DND-41 (cell line): ENCODE measurements around the gene C1QC.

Source experiments
- EZH2 ChIP-seq: IDR thresholded peaks from 3 replicates; pipeline ENCODE4 v1.6.1; 2012; ENCODE audit warnings: borderline replicate concordance, low read depth, mild to moderate bottlenecking, moderate library complexity, low read length, inconsistent platforms; ENCODE audit not compliant: severe bottlenecking
- TF ChIP-seq, protein P1 (sequence below): IDR thresholded peaks from 2 replicates; pipeline ENCODE4 v1.5.1; 2012; ENCODE audit warnings: borderline replicate concordance, low read length, moderate library complexity, mild to moderate bottlenecking; ENCODE audit not compliant: poor library complexity, severe bottlenecking; ENCODE audit errors: extremely low read depth

DNA sequence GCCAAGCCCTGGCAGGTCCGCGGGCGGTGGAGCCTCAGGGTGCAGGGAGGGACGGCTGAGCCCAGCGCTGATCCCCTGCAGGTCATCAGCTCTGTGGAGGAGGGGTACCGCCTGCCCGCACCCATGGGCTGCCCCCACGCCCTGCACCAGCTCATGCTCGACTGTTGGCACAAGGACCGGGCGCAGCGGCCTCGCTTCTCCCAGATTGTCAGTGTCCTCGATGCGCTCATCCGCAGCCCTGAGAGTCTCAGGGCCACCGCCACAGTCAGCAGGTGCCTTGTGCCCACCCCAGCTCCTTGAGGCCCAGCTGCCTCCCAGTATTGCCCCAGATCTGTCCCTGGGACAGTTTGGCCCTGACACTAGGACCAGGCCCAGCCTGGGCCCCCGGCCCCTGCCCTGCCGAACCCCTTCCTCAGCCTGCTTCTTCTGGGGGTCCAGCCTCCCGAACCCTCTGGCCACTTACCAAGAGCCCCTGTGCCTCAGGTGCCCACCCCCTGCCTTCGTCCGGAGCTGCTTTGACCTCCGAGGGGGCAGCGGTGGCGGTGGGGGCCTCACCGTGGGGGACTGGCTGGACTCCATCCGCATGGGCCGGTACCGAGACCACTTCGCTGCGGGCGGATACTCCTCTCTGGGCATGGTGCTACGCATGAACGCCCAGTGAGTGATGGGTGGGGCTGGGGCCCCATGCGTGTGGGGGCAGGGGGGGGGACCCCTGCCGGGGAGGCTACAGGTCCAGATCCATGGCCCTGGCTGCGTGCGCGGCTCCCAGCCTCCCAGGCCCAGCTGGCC, 42.4 kb upstream of the C1QC start:
- TF ChIP-seq, protein P1, sequence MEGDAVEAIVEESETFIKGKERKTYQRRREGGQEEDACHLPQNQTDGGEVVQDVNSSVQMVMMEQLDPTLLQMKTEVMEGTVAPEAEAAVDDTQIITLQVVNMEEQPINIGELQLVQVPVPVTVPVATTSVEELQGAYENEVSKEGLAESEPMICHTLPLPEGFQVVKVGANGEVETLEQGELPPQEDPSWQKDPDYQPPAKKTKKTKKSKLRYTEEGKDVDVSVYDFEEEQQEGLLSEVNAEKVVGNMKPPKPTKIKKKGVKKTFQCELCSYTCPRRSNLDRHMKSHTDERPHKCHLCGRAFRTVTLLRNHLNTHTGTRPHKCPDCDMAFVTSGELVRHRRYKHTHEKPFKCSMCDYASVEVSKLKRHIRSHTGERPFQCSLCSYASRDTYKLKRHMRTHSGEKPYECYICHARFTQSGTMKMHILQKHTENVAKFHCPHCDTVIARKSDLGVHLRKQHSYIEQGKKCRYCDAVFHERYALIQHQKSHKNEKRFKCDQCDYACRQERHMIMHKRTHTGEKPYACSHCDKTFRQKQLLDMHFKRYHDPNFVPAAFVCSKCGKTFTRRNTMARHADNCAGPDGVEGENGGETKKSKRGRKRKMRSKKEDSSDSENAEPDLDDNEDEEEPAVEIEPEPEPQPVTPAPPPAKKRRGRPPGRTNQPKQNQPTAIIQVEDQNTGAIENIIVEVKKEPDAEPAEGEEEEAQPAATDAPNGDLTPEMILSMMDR = no peak
- no peak for TF ChIP-seq EZH2
